NK-92 (cell line): Measurements from ENCODE around the gene RLN3.

Source experiments
- DNase-seq: peaks from one replicate; lab custom pipeline; 2025; ENCODE audit not compliant: unreplicated experiment; lab: John Stamatoyannopoulos, UW

The RLN3 gene

GRCh38 chr19:14078411-14078810, 50.5 kb downstream of the RLN3 start:
- no peak for DNase-seq
